GM23338 (cell line): Measurements from ENCODE around the gene MAOB. TPM values are rescaled to one million over a fixed set of nuclear protein-coding genes. Genes with fewer than 3 reads are reported as not detected.

Experiments
- ATAC-seq: fragments of 200-7000 bp; cut with Tn5 transposase; 3 replicates; pipeline ENCODE4 v1.9.1; 2020
- DNase-seq: peaks from one replicate; pipeline ENCODE4 v3.0.0-alpha.2; 2015; ENCODE audit warnings: low spot score
- H2AFZ ChIP-seq: fragments of 200-600 bp; sonication (generic); 2 replicates; pipeline ENCODE4 v1.8.0; 2016; ENCODE audit warnings: antibody characterized with exemption, mild to moderate bottlenecking, moderate library complexity
- H3F3A ChIP-seq: fragments of 200-600 bp; sonication (generic); replicated peaks from 2 replicates; pipeline ENCODE4 v1.8.0; 2017; ENCODE audit warnings: antibody characterized with exemption, mixed run types, low read depth
- H3K27ac ChIP-seq: fragments of 200-600 bp; sonication (generic); 2 replicates; pipeline ENCODE4 v1.6.1; 2016; ENCODE audit warnings: low read depth
- H3K27me3 ChIP-seq: fragments of 200-600 bp; sonication (generic); 2 replicates; pipeline ENCODE4 v1.8.0; 2016; ENCODE audit warnings: mild to moderate bottlenecking, mixed run types, moderate library complexity; ENCODE audit not compliant: insufficient read depth
- H3K36me3 ChIP-seq: fragments of 200-600 bp; sonication (generic); 2 replicates; pipeline ENCODE4 v1.8.0; 2016; ENCODE audit warnings: mild to moderate bottlenecking; ENCODE audit not compliant: insufficient read depth
- H3K4me1 ChIP-seq: fragments of 200-600 bp; sonication (generic); 2 replicates; pipeline ENCODE4 v1.8.0; 2016; ENCODE audit warnings: mild to moderate bottlenecking, moderate library complexity; ENCODE audit not compliant: insufficient read depth
- H3K4me2 ChIP-seq: fragments of 200-600 bp; sonication (generic); 2 replicates; pipeline ENCODE4 v1.7.1; 2017; ENCODE audit warnings: mixed run types
- H3K4me3 ChIP-seq: fragments of 200-600 bp; sonication (generic); 2 replicates; pipeline ENCODE4 v1.6.1; 2016; ENCODE audit warnings: mixed run types
- H3K79me2 ChIP-seq: fragments of 200-600 bp; sonication (generic); replicated peaks from 2 replicates; pipeline ENCODE4 v1.8.0; 2017; ENCODE audit warnings: mild to moderate bottlenecking; ENCODE audit not compliant: insufficient read depth
- H3K9me2 ChIP-seq: fragments of 200-600 bp; sonication (generic); 2 replicates; pipeline ENCODE4 v1.8.0; 2017; ENCODE audit not compliant: insufficient read depth
- H4K20me1 ChIP-seq: fragments of 200-600 bp; sonication (generic); replicated peaks from 2 replicates; pipeline ENCODE4 v1.8.0; 2017; ENCODE audit warnings: mild to moderate bottlenecking; ENCODE audit not compliant: insufficient read depth
- H3K27ac Mint-ChIP-seq: 2 replicates; pipeline ENCODE4 v1.8.0; 2020; ENCODE audit warnings: inconsistent platforms, mild to moderate bottlenecking, moderate library complexity, mixed read lengths
- H3K27me3 Mint-ChIP-seq: 3 replicates; pipeline ENCODE4 v1.8.0; 2022; ENCODE audit warnings: low read depth, mild to moderate bottlenecking, moderate library complexity, mixed read lengths, inconsistent platforms; ENCODE audit not compliant: insufficient read depth, poor library complexity
- H3K36me3 Mint-ChIP-seq: 3 replicates; pipeline ENCODE4 v1.8.0; 2021; ENCODE audit warnings: low read depth, mild to moderate bottlenecking, inconsistent platforms, moderate library complexity, mixed read lengths
- H3K4me1 Mint-ChIP-seq: 3 replicates; pipeline ENCODE4 v1.8.0; 2020; ENCODE audit warnings: mild to moderate bottlenecking, inconsistent platforms, mixed read lengths
- H3K4me3 Mint-ChIP-seq: 3 replicates; pipeline ENCODE4 v1.8.0; 2021; ENCODE audit warnings: moderate library complexity, mild to moderate bottlenecking, inconsistent platforms, mixed read lengths
- H3K9me3 Mint-ChIP-seq: 3 replicates; pipeline ENCODE4 v1.8.0; 2020; ENCODE audit warnings: moderate library complexity, mild to moderate bottlenecking, inconsistent platforms, mixed read lengths
- CREB1 ChIP-seq: fragments of 250-450 bp; sonication (Bioruptor Pico); IDR thresholded peaks from 2 replicates; pipeline ENCODE4 v1.5.0; 2020; ENCODE audit warnings: low read depth, mild to moderate bottlenecking, moderate library complexity
- CTCF ChIP-seq, 2 experiments: fragments of 200-600 bp in 1 of 2; sonication (generic) in 1 of 2; conservative IDR thresholded peaks; 2 replicates each; pipeline versions ENCODE4 v1.5.1 to v1.6.1; 2016 to 2017; ENCODE audit warnings: antibody characterized with exemption in 2 of 2, low read depth in 2 of 2, mild to moderate bottlenecking in 2 of 2, moderate library complexity in 1 of 2
- ETS1 ChIP-seq: IDR thresholded peaks from 2 replicates; pipeline ENCODE4 v1.6.1; 2016; ENCODE audit warnings: antibody characterized with exemption
- EZH2 ChIP-seq: fragments of 200-600 bp; sonication (generic); IDR thresholded peaks from one replicate; pipeline ENCODE4 v1.8.0; 2017; ENCODE audit warnings: antibody characterized with exemption, mild to moderate bottlenecking, low read depth; ENCODE audit not compliant: unreplicated experiment
- EZH2phosphoT487 ChIP-seq: fragments of 200-600 bp; sonication (generic); IDR thresholded peaks from one replicate; pipeline ENCODE4 v1.8.1; 2018; ENCODE audit warnings: antibody characterized with exemption; ENCODE audit not compliant: unreplicated experiment
- JUNB ChIP-seq: IDR thresholded peaks from one replicate; pipeline ENCODE4 v1.6.1; 2016; ENCODE audit warnings: antibody characterized with exemption; ENCODE audit not compliant: unreplicated experiment
- NANOG ChIP-seq: IDR thresholded peaks from 2 replicates; pipeline ENCODE4 v1.6.1; 2016; ENCODE audit warnings: antibody characterized with exemption, borderline replicate concordance
- POLR2AphosphoS5 ChIP-seq: IDR thresholded peaks from 2 replicates; pipeline ENCODE4 v1.6.1; 2016; ENCODE audit warnings: antibody characterized with exemption, low read depth
- REST ChIP-seq: IDR thresholded peaks from one replicate; pipeline ENCODE4 v1.6.1; 2018; ENCODE audit warnings: antibody characterized with exemption; ENCODE audit not compliant: unreplicated experiment
- STAT1 ChIP-seq: IDR thresholded peaks from one replicate; pipeline ENCODE4 v1.6.1; 2016; ENCODE audit warnings: antibody characterized with exemption; ENCODE audit not compliant: unreplicated experiment
- ZNF114 ChIP-seq: fragments of 250-450 bp; sonication (Bioruptor Pico); IDR thresholded peaks from 2 replicates; pipeline ENCODE4 v1.5.0; 2020; ENCODE audit warnings: mild to moderate bottlenecking, moderate library complexity
- ZNF331 ChIP-seq: fragments of 250-450 bp; sonication (Bioruptor Pico); IDR thresholded peaks from 2 replicates; pipeline ENCODE4 v1.5.0; 2020; ENCODE audit warnings: low read depth, mild to moderate bottlenecking, moderate library complexity
- polyA plus RNA-seq: library from polyadenylated mRNA; unstranded; fragments of >200 nt; fragmentation: Nextera tagmentation; extraction: Ambion mirVana; gene quantifications from 2 replicates; pipeline ENCODE4 v1.2.1, GENCODE V29; 2016
- total RNA-seq: library from RNA; depleted of rRNA; stranded (reverse); fragments of >200 nt; shearing (Covaris generic); gene quantifications from 2 replicates; pipeline ENCODE4 v1.2.3, GENCODE V29; 2014

MAOB gene
- total and polyA plus RNA-seq, 2 experiments from 2014 or later: 1.0 to 1.3 TPM

GRCh38 chrX:43733699-43734098, 148.6 kb downstream of the MAOB start (continued):
- no peak for TF ChIP-seq REST
- TF ChIP-seq ETS1: no peak
- TF ChIP-seq ZNF114 (CRISPR knock-in tag): no peak
- no peak for TF ChIP-seq EZH2phosphoT487
- TF ChIP-seq EZH2: no peak
- TF ChIP-seq STAT1: no peak
- TF ChIP-seq CTCF (conservative IDR thresholded peaks at IDR 0.05; ENCODE audit: low read depth in 2 of 2): no peak

GRCh38 chrX:43731086-43731485, 151.2 kb downstream of the MAOB start:
- H2AFZ ChIP-seq: no peak overlapping the region
- Mint-ChIP-seq H3K9me3 (peaks cover 2% of the 10 kb centered on the region; the same call in 1 of the 3 replicates), H3K36me3 (no peaks in the 10 kb centered on the region), H3K27ac (no peak overlapping the region), H3K4me3 (no peak overlapping the region), H3K4me1 (peaks cover 5% of the 10 kb centered on the region; the same call in 2 of the 3 replicates), H3K27me3 (no peaks in the 10 kb centered on the region)
- no peak overlapping the region for H3K4me2 ChIP-seq
- H3K27ac ChIP-seq: no peak overlapping the region
- H3F3A ChIP-seq: no peaks in the 10 kb centered on the region
- DNase-seq (no peak), ATAC-seq (no peak)
- no peaks in the 10 kb centered on the region for H3K9me2 ChIP-seq
- H3K36me3 ChIP-seq: no peaks in the 10 kb centered on the region
- H3K4me3 ChIP-seq: no peak overlapping the region
- H4K20me1 ChIP-seq: no peaks in the 10 kb centered on the region
- no peaks in the 10 kb centered on the region for H3K79me2 ChIP-seq
- no peaks in the 10 kb centered on the region for H3K27me3 ChIP-seq
- H3K4me1 ChIP-seq: peaks cover 5% of the 10 kb centered on the region; the same call in 1 of the 2 replicates
- TF ChIP-seq CTCF (conservative IDR thresholded peaks at IDR 0.05; ENCODE audit: low read depth in 2 of 2) (no peak), STAT1 (no peak), ETS1 (no peak), ZNF331 (CRISPR knock-in tag) (no peak), REST (no peak), CREB1 (CRISPR knock-in tag) (no peak), POLR2AphosphoS5 (no peak), ZNF114 (CRISPR knock-in tag) (no peak), NANOG (no peak), JUNB (no peak), EZH2phosphoT487 (no peak)
